Measurements from ENCODE around the gene HOXB4.

The HOXB4 gene

DNA sequence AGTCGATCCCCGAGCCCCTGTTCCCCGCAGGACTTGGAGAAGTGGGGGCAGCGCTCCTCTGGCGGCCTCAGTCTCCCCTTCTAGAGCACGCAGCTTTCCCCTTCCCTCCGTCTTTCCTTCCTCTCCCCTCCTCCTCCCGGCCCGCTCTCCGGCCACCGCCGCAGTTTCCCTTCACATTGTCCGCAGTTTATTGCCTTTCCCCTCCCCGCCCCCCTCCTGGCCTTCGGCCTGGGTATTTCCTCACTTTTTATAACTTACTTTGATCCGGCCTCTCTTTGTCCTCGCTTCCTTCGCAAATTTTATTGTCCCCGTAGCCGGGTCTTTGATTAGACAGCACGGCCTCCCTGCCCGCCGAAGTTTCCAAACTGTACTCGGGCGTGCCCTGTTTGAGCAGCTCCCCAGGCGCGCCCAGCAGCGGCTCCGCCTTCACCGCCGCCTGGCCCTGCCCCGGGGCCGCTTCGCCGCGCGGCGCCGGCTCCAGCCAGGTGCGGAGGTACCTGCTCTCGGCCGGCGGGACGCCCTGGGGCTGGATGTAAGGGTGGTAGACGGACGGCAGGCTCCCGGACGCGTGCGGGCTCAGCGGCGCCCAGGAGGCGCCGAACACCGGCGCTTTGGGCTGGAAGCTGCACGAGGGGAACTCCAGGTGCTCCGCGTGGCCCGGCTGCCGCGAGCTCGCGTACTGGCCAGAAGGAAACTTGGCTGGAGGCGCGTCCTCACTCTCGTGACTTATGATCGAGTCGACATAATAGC is 47.5 kb upstream of the HOXB4 start:
- H3K9me2 ChIP-seq (replicated peaks; ENCODE audit: insufficient read depth, low read length) = no peaks in the 10 kb centered on the region
- no peaks in the 10 kb centered on the region for H3K79me2 ChIP-seq (ENCODE audit: insufficient read depth, low read length)
- no peak overlapping the region for H3K9ac ChIP-seq (ENCODE audit: low read length)
- no peak overlapping the region for H3K4me3 ChIP-seq (ENCODE audit: insufficient read depth, low read length, poor library complexity, severe bottlenecking)
- H2AFZ ChIP-seq (ENCODE audit: low read depth, low read length, severe bottlenecking) = no peak overlapping the region
- no peaks in the 10 kb centered on the region for H3F3A ChIP-seq (ENCODE audit: insufficient read depth)
- no peak overlapping the region for H3K27ac ChIP-seq (ENCODE audit: low read depth, low read length)
- no peaks in the 10 kb centered on the region for H3K36me3 ChIP-seq (ENCODE audit: low read length)
- H4K20me1 ChIP-seq (ENCODE audit: low read depth, low read length) = no peaks in the 10 kb centered on the region
- no peak overlapping the region for H3K4me2 ChIP-seq (ENCODE audit: low read depth, low read length, poor library complexity, severe bottlenecking)
- no peaks in the 10 kb centered on the region for H3K9me3 ChIP-seq (ENCODE audit: insufficient read depth, low read length)
- H3K27me3 ChIP-seq (ENCODE audit: low read length) = no peaks in the 10 kb centered on the region
- TF ChIP-seq EZH2phosphoT487 (conservative IDR thresholded peaks at IDR 0.05; ENCODE audit: low read length) = no peak
- TF ChIP-seq, protein P1, sequence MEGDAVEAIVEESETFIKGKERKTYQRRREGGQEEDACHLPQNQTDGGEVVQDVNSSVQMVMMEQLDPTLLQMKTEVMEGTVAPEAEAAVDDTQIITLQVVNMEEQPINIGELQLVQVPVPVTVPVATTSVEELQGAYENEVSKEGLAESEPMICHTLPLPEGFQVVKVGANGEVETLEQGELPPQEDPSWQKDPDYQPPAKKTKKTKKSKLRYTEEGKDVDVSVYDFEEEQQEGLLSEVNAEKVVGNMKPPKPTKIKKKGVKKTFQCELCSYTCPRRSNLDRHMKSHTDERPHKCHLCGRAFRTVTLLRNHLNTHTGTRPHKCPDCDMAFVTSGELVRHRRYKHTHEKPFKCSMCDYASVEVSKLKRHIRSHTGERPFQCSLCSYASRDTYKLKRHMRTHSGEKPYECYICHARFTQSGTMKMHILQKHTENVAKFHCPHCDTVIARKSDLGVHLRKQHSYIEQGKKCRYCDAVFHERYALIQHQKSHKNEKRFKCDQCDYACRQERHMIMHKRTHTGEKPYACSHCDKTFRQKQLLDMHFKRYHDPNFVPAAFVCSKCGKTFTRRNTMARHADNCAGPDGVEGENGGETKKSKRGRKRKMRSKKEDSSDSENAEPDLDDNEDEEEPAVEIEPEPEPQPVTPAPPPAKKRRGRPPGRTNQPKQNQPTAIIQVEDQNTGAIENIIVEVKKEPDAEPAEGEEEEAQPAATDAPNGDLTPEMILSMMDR (IDR thresholded peaks at IDR 0.05; ENCODE audit: insufficient read depth, low read length, poor library complexity, severe bottlenecking) = no peak

DNA sequence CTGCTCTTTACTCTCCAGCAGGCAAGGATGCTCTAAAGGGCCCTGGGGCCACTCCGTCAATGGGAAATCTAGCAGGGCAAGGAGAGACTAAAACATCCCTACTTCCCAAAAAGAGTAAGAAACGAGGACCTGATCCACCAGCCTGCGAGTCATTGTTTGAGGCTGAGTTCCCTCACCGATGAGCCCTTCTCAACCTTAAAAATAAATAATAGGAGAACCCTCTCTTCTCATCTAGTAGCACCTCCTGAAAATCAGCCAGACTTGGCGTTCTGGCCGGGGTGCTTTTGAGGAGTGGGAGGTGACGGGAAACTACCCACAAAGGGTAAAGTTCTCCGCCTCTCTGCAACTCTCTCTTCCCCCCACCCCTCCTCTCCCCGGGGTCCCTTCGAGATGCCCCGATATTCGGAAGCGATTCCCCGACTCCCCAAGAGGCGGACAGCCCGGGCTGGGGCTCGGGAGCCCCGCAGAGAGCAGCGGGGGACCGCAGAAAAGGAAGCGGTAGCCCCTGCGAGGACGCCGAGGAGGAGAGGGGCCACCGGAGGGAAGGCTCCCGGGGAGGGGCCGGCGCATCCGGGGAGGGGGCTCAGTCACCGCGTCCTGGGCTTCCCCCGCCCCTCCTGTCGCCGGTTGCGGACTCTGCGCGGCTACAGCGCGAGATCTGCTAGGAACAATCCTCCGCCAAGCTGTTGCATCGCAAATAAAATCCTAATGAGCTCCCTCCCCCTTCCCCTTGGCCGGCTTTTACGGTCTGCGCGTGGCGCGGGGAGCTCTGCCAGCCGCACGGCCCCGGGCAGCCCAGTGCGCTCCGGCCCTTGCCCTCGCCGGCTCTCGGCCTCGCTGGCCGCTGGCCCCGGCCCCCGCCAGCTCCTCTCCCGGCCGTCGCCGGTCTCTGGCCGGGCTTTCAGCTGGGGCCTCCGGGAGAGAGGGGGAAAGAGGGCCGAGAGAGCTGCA is 46.7 kb upstream of the HOXB4 start:
- H3K4me2 ChIP-seq (ENCODE audit: low read depth, low read length, poor library complexity, severe bottlenecking) = no peak overlapping the region
- H3K27me3 ChIP-seq (ENCODE audit: low read length) = no peaks in the 10 kb centered on the region

DNA sequence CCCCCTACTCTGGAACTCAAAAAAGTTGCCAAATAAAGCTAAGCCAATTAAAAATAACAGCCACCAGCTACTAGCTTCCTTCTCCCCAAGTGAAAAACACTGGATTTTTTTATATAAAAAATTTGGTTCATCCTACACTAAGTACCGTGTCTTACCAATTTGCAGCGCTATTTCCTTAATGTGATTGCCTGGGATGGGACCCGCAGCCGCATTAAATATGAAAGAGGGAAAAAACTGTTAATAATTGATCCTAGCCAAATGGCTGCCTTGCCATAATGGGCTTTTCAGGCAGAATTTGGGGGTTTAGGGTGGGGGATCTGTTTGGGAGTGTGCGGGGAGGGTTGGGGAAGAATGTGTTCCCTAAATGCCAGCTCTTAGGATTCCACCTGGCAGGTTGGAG is 46.0 kb upstream of the HOXB4 start:
- H3K4me3 ChIP-seq (ENCODE audit: insufficient read depth, low read length, poor library complexity, severe bottlenecking) = no peak overlapping the region
- H3K9ac ChIP-seq (ENCODE audit: low read length) = no peak overlapping the region
- H3K27me3 ChIP-seq (ENCODE audit: low read length) = no peaks in the 10 kb centered on the region
- no peaks in the 10 kb centered on the region for H4K20me1 ChIP-seq (ENCODE audit: low read depth, low read length)
- no peaks in the 10 kb centered on the region for H3F3A ChIP-seq (ENCODE audit: insufficient read depth)
- H3K4me2 ChIP-seq (ENCODE audit: low read depth, low read length, poor library complexity, severe bottlenecking) = no peak overlapping the region
- H3K9me3 ChIP-seq (ENCODE audit: insufficient read depth, low read length) = no peaks in the 10 kb centered on the region
- TF ChIP-seq, protein P1 (IDR thresholded peaks at IDR 0.05; ENCODE audit: insufficient read depth, low read length, poor library complexity, severe bottlenecking) = no peak
- TF ChIP-seq EZH2phosphoT487 (conservative IDR thresholded peaks at IDR 0.05; ENCODE audit: low read length) = no peak
- no peaks in the 10 kb centered on the region for H3K79me2 ChIP-seq (ENCODE audit: insufficient read depth, low read length)
- H2AFZ ChIP-seq (ENCODE audit: low read depth, low read length, severe bottlenecking) = no peak overlapping the region
- H3K36me3 ChIP-seq (ENCODE audit: low read length) = no peaks in the 10 kb centered on the region
- no peaks in the 10 kb centered on the region for H3K9me2 ChIP-seq (replicated peaks; ENCODE audit: insufficient read depth, low read length)
- H3K27ac ChIP-seq (ENCODE audit: low read depth, low read length) = no peak overlapping the region

More for the DNA sequence above, 46.7 kb upstream of the HOXB4 start:
- TF ChIP-seq, protein P1 (IDR thresholded peaks at IDR 0.05; ENCODE audit: insufficient read depth, low read length, poor library complexity, severe bottlenecking) = no peak
- TF ChIP-seq EZH2phosphoT487 (conservative IDR thresholded peaks at IDR 0.05; ENCODE audit: low read length) = no peak
- Histone ChIP-seq H3K9ac (ENCODE audit: low read length) (no peak overlapping the region), H3K9me2 (replicated peaks; ENCODE audit: insufficient read depth, low read length) (no peaks in the 10 kb centered on the region), H3K36me3 (ENCODE audit: low read length) (no peaks in the 10 kb centered on the region), H3K27ac (ENCODE audit: low read depth, low read length) (no peak overlapping the region), H3F3A (ENCODE audit: insufficient read depth) (no peaks in the 10 kb centered on the region), H2AFZ (ENCODE audit: low read depth, low read length, severe bottlenecking) (no peak overlapping the region), H3K79me2 (ENCODE audit: insufficient read depth, low read length) (no peaks in the 10 kb centered on the region), H3K4me3 (ENCODE audit: insufficient read depth, low read length, poor library complexity, severe bottlenecking) (no peak overlapping the region), H3K9me3 (ENCODE audit: insufficient read depth, low read length) (no peaks in the 10 kb centered on the region), H4K20me1 (ENCODE audit: low read depth, low read length) (no peaks in the 10 kb centered on the region)
